ENCODE measurements around the gene UTF1.

Gene UTF1

GRCh38 chr10:133270773-133271297 is 40.8 kb downstream of the UTF1 start:
- no peak overlapping the region for H3K4me3 ChIP-seq (ENCODE audit: low read length)
- H4K20me1 ChIP-seq (ENCODE audit: control insufficient read depth, insufficient read depth, low read depth, low read length) = no peaks in the 10 kb centered on the region
- TF ChIP-seq CTCF (IDR thresholded peaks at IDR 0.05; ENCODE audit: low read depth, low read length, poor library complexity, severe bottlenecking) = no peak
- no peak for TF ChIP-seq EZH2phosphoT487 (IDR thresholded peaks at IDR 0.05; ENCODE audit: borderline replicate concordance, low read length)
- H3K36me3 ChIP-seq (ENCODE audit: control insufficient read depth, low read length) = no peaks in the 10 kb centered on the region
- H3K9me3 ChIP-seq (ENCODE audit: control insufficient read depth, insufficient read depth, low read length) = no peaks in the 10 kb centered on the region
- H3F3A ChIP-seq (ENCODE audit: control insufficient read depth, insufficient read depth) = no peaks in the 10 kb centered on the region
- H3K4me2 ChIP-seq (ENCODE audit: low read length) = no peak overlapping the region
- no peaks in the 10 kb centered on the region for H3K79me2 ChIP-seq (ENCODE audit: control insufficient read depth, low read length)
- H3K27me3 ChIP-seq (ENCODE audit: control insufficient read depth, low read length) = peaks cover 2% of the 10 kb centered on the region
- peaks cover 14% of the 10 kb centered on the region for H3K4me1 ChIP-seq (ENCODE audit: control insufficient read depth, low read length)
- H3K9me2 ChIP-seq (replicated peaks; ENCODE audit: control insufficient read depth, low read length) = no peaks in the 10 kb centered on the region
- H3K27ac ChIP-seq (ENCODE audit: low read depth, low read length) = no peak overlapping the region

DNA sequence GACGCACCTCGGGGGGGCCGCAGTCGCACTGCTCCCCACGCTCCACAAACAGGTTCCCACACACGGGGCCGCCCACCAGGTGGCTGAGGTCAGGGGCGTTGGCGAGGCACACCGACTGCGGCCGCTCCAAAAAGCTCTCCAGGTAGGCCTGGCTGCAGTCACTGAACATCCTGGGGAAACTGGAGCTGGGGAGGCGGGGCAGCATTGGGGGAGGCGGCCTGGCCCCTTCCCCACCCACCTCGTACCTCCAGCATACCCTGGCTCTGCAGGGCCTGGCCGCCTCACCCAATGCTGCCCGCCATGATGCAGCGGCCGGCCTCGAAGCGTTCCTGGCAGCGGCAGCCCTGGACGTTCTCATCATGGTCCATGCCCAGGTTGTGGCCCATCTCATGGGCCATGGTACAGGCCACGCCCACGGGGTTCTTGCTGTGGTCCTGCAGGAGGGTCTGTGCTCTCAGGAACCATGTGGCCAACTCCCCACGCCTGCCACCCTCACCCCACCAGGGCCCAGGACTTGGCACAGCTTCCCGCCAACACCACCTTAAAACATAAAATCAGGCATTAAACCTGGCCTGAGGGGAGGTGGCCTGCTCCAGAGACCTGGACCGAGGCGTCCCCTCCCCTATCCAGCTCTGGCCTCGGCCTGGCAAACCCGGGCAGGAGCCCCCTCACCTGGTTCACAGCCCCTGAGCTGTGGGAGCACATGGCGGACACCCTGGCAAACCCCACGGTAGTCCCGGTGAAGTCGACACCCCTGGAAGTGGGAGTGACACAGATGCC is 41.7 kb downstream of the UTF1 start:
- Histone ChIP-seq H3K36me3 (ENCODE audit: control insufficient read depth, low read length) (no peaks in the 10 kb centered on the region), H3K9me3 (ENCODE audit: control insufficient read depth, insufficient read depth, low read length) (no peaks in the 10 kb centered on the region), H3K4me2 (ENCODE audit: low read length) (no peak overlapping the region), H3K9me2 (replicated peaks; ENCODE audit: control insufficient read depth, low read length) (no peaks in the 10 kb centered on the region), H3K4me1 (ENCODE audit: control insufficient read depth, low read length) (peaks cover 22% of the 10 kb centered on the region), H3F3A (ENCODE audit: control insufficient read depth, insufficient read depth) (no peaks in the 10 kb centered on the region), H3K4me3 (ENCODE audit: low read length) (no peak overlapping the region), H3K27ac (ENCODE audit: low read depth, low read length) (no peak overlapping the region), H3K27me3 (ENCODE audit: control insufficient read depth, low read length) (peaks cover 9% of the 10 kb centered on the region), H4K20me1 (ENCODE audit: control insufficient read depth, insufficient read depth, low read depth, low read length) (no peaks in the 10 kb centered on the region), H3K79me2 (ENCODE audit: control insufficient read depth, low read length) (no peaks in the 10 kb centered on the region)
- TF ChIP-seq CTCF (IDR thresholded peaks at IDR 0.05; ENCODE audit: low read depth, low read length, poor library complexity, severe bottlenecking) (no peak), EZH2phosphoT487 (IDR thresholded peaks at IDR 0.05; ENCODE audit: borderline replicate concordance, low read length) (no peak)

GRCh38 chr10:133272301-133272963 is 42.4 kb downstream of the UTF1 start:
- no peak overlapping the region for H3K27ac ChIP-seq (ENCODE audit: low read depth, low read length)
- H3F3A ChIP-seq (ENCODE audit: control insufficient read depth, insufficient read depth) = no peaks in the 10 kb centered on the region
- no peak overlapping the region for H3K4me2 ChIP-seq (ENCODE audit: low read length)
- H3K79me2 ChIP-seq (ENCODE audit: control insufficient read depth, low read length) = no peaks in the 10 kb centered on the region
- H3K4me3 ChIP-seq (ENCODE audit: low read length) = no peak overlapping the region
- H3K36me3 ChIP-seq (ENCODE audit: control insufficient read depth, low read length) = no peaks in the 10 kb centered on the region
- peaks cover 27% of the 10 kb centered on the region for H3K4me1 ChIP-seq (ENCODE audit: control insufficient read depth, low read length)
- TF ChIP-seq EZH2phosphoT487 (IDR thresholded peaks at IDR 0.05; ENCODE audit: borderline replicate concordance, low read length) (no peak), CTCF (IDR thresholded peaks at IDR 0.05; ENCODE audit: low read depth, low read length, poor library complexity, severe bottlenecking) (no peak)
- peaks cover 9% of the 10 kb centered on the region for H3K27me3 ChIP-seq (ENCODE audit: control insufficient read depth, low read length)
- H3K9me3 ChIP-seq (ENCODE audit: control insufficient read depth, insufficient read depth, low read length) = no peaks in the 10 kb centered on the region
- no peaks in the 10 kb centered on the region for H4K20me1 ChIP-seq (ENCODE audit: control insufficient read depth, insufficient read depth, low read depth, low read length)
- no peaks in the 10 kb centered on the region for H3K9me2 ChIP-seq (replicated peaks; ENCODE audit: control insufficient read depth, low read length)

Measured in DOHH2 (cell line).